PC-9 (cell line): ENCODE results near the gene PHACTR1.

ENCODE experiments used
- CTCF ChIP-seq: fragments of 200-600 bp; sonication (generic); conservative IDR thresholded peaks from 2 replicates; pipeline ENCODE4 v1.6.1; 2017; ENCODE audit warnings: mixed run types, antibody characterized with exemption, mild to moderate bottlenecking, moderate library complexity
- EZH2 ChIP-seq: fragments of 200-600 bp; sonication (generic); IDR thresholded peaks from 2 replicates; pipeline ENCODE4 v1.8.0; 2017; ENCODE audit warnings: antibody characterized with exemption, low read depth

- no peak for TF ChIP-seq CTCF
- no peak for TF ChIP-seq EZH2
These were observed 83.6 kb downstream of the PHACTR1 start for GRCh38 chr6:12800120-12800519.
